Parathyroid adenoma (tissue), 2 donors: Measurements from ENCODE around the gene SPPL3.

Source experiments
- H2AFZ ChIP-seq: fragments of 300-600 bp; sonication (generic); one replicate; pipeline ENCODE4 v1.7.0; 2017; ENCODE audit warnings: antibody characterized with exemption, mild to moderate bottlenecking
- H3K27ac ChIP-seq: fragments of 300-600 bp; sonication (generic); one replicate; pipeline ENCODE4 v1.7.0; 2017
- H3K27me3 ChIP-seq: fragments of 300-600 bp; sonication (generic); one replicate; pipeline ENCODE4 v1.7.0; 2017; ENCODE audit warnings: low read length; ENCODE audit not compliant: control insufficient read depth, insufficient read depth
- H3K36me3 ChIP-seq: fragments of 300-600 bp; sonication (generic); one replicate; pipeline ENCODE4 v1.7.0; 2017; ENCODE audit warnings: low read length; ENCODE audit not compliant: control insufficient read depth, insufficient read depth
- H3K4me1 ChIP-seq: fragments of 300-600 bp; sonication (generic); one replicate; pipeline ENCODE4 v1.7.0; 2017; ENCODE audit warnings: control low read depth
- H3K4me2 ChIP-seq: fragments of 300-600 bp; sonication (generic); one replicate; pipeline ENCODE4 v1.7.0; 2017; ENCODE audit warnings: low read length
- H3K4me3 ChIP-seq: fragments of 300-600 bp; sonication (generic); one replicate; pipeline ENCODE4 v1.7.0; 2017; ENCODE audit warnings: low read depth, low read length
- H3K79me2 ChIP-seq: fragments of 300-600 bp; sonication (generic); one replicate; pipeline ENCODE4 v1.7.0; 2017; ENCODE audit warnings: control low read depth
- H3K9ac ChIP-seq: fragments of 300-600 bp; sonication (generic); one replicate; pipeline ENCODE4 v1.7.0; 2017; ENCODE audit warnings: mild to moderate bottlenecking
- H3K9me3 ChIP-seq: fragments of 300-600 bp; sonication (generic); one replicate; pipeline ENCODE4 v1.7.0; 2017; ENCODE audit warnings: low read length; ENCODE audit not compliant: control insufficient read depth
- CTCF ChIP-seq: fragments of 300-600 bp; sonication (generic); IDR thresholded peaks from one replicate; pipeline ENCODE4 v1.7.0; 2017; ENCODE audit warnings: antibody characterized with exemption, mild to moderate bottlenecking
- donor health status: primary hyperparathyroidism.

Gene SPPL3

GRCh38 chr12:120774169-120774916, 129.8 kb downstream of the SPPL3 start:
- Histone ChIP-seq H3K4me1 (peaks cover 10% of the 10 kb centered on the region), H3K9me3 (no peaks in the 10 kb centered on the region), H2AFZ (no peak overlapping the region), H3K79me2 (peaks cover 22% of the 10 kb centered on the region), H3K9ac (no peak overlapping the region), H3K36me3 (no peaks in the 10 kb centered on the region), H3K27me3 (no peaks in the 10 kb centered on the region), H3K27ac (no peak overlapping the region), H3K4me2 (no peak overlapping the region), H3K4me3 (no peak overlapping the region)
- TF ChIP-seq CTCF, result no peak

- no peak overlapping the region for H3K4me2 ChIP-seq
- no peak overlapping the region for H3K4me3 ChIP-seq
- no peak overlapping the region for H2AFZ ChIP-seq
- no peaks in the 10 kb centered on the region for H3K36me3 ChIP-seq
- TF ChIP-seq CTCF, result no peak
- H3K27ac ChIP-seq, result no peak overlapping the region
- H3K9ac ChIP-seq, result no peak overlapping the region
- H3K79me2 ChIP-seq, result peaks cover 22% of the 10 kb centered on the region
- no peaks in the 10 kb centered on the region for H3K27me3 ChIP-seq
- peaks cover 10% of the 10 kb centered on the region for H3K4me1 ChIP-seq
- H3K9me3 ChIP-seq, result no peaks in the 10 kb centered on the region
Observed at GRCh38 chr12:120771097-120771496, 133.1 kb downstream of the SPPL3 start.

GRCh38 chr12:120767071-120768024, 136.8 kb downstream of the SPPL3 start:
- Histone ChIP-seq H3K27ac (no peak overlapping the region), H3K79me2 (peaks cover 9% of the 10 kb centered on the region), H3K4me3 (no peak overlapping the region), H3K9ac (no peak overlapping the region), H2AFZ (no peak overlapping the region), H3K9me3 (no peaks in the 10 kb centered on the region), H3K4me1 (no peaks in the 10 kb centered on the region), H3K4me2 (no peak overlapping the region), H3K27me3 (no peaks in the 10 kb centered on the region), H3K36me3 (no peaks in the 10 kb centered on the region)
- TF ChIP-seq CTCF, result no peak

GRCh38 chr12:120766566-120766965, 137.6 kb downstream of the SPPL3 start:
- H3K9me3 ChIP-seq, result no peaks in the 10 kb centered on the region
- H3K27ac ChIP-seq, result no peak overlapping the region
- H3K36me3 ChIP-seq, result no peaks in the 10 kb centered on the region
- H2AFZ ChIP-seq, result no peak overlapping the region
- TF ChIP-seq CTCF, result no peak
- H3K79me2 ChIP-seq, result peaks cover 7% of the 10 kb centered on the region
- H3K9ac ChIP-seq, result no peak overlapping the region
- H3K4me3 ChIP-seq, result no peak overlapping the region
- H3K4me1 ChIP-seq, result no peaks in the 10 kb centered on the region
- H3K4me2 ChIP-seq, result no peak overlapping the region
- no peaks in the 10 kb centered on the region for H3K27me3 ChIP-seq
